WTC11 (cell line): ENCODE data around the gene MEDAG.

Experiments used
- ATF1 ChIP-seq: sonication (generic); formaldehyde crosslinking; IDR thresholded peaks from 2 replicates; pipeline ENCODE4 v1.8.1; 2023; ENCODE audit warnings: mild to moderate bottlenecking, moderate library complexity, missing genetic modification reagents
- ATF6 ChIP-seq: sonication (generic); formaldehyde crosslinking; IDR thresholded peaks from 2 replicates; pipeline ENCODE4 v1.8.1; 2023; ENCODE audit warnings: mild to moderate bottlenecking, missing genetic modification reagents
- ESRRA ChIP-seq: sonication (generic); formaldehyde crosslinking; IDR thresholded peaks from 2 replicates; pipeline ENCODE4 v1.8.1; 2022; ENCODE audit warnings: mild to moderate bottlenecking, missing genetic modification reagents, borderline replicate concordance
- FOXP4 ChIP-seq: sonication (generic); formaldehyde crosslinking; IDR thresholded peaks from 2 replicates; pipeline ENCODE4 v1.8.0; 2022; ENCODE audit warnings: mild to moderate bottlenecking, missing genetic modification reagents
- NR2C2 ChIP-seq: sonication (generic); formaldehyde crosslinking; IDR thresholded peaks from 2 replicates; pipeline ENCODE4 v1.8.0; 2022; ENCODE audit warnings: mild to moderate bottlenecking, missing genetic modification reagents
- SP1 ChIP-seq: sonication (generic); formaldehyde crosslinking; conservative IDR thresholded peaks from 2 replicates; pipeline ENCODE4 v1.8.1; 2022; ENCODE audit warnings: missing genetic modification reagents
- TF ChIP-seq, protein P1 (sequence below): fragments of 200-600 bp; IDR thresholded peaks from 2 replicates; pipeline ENCODE4 v1.8.0; 2022; ENCODE audit warnings: antibody characterized with exemption
- TF ChIP-seq, protein P2 (sequence below): fragments of 250-450 bp; sonication (Bioruptor Pico); IDR thresholded peaks from 2 replicates; pipeline ENCODE4 v2.1.2; 2022; ENCODE audit warnings: mild to moderate bottlenecking, moderate library complexity

DNA sequence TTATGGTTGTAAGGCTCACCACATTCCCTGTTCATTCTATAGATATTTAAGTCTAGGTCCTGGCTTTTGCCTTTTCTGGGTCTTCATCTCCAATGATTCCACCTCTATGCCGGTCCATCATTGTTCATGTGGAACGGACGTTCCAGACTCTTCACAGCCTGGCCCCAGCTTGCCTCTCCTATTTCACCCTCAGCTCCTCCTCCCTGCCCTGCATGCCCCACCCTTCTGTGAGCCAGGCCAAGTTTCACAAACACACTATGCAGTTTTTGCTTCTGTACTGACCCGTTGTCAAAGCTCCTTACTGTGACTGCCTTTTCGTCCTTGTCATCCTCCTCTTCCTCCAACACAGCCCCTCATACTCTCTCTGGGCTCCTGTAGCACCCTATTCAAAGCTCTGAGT lies 57.7 kb downstream of the MEDAG start:
- TF ChIP-seq, protein P1, sequence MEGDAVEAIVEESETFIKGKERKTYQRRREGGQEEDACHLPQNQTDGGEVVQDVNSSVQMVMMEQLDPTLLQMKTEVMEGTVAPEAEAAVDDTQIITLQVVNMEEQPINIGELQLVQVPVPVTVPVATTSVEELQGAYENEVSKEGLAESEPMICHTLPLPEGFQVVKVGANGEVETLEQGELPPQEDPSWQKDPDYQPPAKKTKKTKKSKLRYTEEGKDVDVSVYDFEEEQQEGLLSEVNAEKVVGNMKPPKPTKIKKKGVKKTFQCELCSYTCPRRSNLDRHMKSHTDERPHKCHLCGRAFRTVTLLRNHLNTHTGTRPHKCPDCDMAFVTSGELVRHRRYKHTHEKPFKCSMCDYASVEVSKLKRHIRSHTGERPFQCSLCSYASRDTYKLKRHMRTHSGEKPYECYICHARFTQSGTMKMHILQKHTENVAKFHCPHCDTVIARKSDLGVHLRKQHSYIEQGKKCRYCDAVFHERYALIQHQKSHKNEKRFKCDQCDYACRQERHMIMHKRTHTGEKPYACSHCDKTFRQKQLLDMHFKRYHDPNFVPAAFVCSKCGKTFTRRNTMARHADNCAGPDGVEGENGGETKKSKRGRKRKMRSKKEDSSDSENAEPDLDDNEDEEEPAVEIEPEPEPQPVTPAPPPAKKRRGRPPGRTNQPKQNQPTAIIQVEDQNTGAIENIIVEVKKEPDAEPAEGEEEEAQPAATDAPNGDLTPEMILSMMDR = no peak
- TF ChIP-seq ATF1 = no peak
- TF ChIP-seq ATF6 (CRISPR knock-in tag) = no peak
- TF ChIP-seq FOXP4 (CRISPR knock-in tag) = no peak
- no peak for TF ChIP-seq NR2C2 (CRISPR knock-in tag)
- TF ChIP-seq, protein P2, sequence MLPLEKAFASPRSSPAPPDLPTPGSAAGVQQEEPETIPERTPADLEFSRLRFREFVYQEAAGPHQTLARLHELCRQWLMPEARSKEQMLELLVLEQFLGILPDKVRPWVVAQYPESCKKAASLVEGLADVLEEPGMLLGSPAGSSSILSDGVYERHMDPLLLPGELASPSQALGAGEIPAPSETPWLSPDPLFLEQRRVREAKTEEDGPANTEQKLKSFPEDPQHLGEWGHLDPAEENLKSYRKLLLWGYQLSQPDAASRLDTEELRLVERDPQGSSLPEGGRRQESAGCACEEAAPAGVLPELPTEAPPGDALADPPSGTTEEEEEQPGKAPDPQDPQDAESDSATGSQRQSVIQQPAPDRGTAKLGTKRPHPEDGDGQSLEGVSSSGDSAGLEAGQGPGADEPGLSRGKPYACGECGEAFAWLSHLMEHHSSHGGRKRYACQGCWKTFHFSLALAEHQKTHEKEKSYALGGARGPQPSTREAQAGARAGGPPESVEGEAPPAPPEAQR = no peak
- no peak for TF ChIP-seq ESRRA (CRISPR knock-in tag)
- TF ChIP-seq SP1 (CRISPR knock-in tag) = no peak
